Measurements from ENCODE around the gene UNCX. TPM values are rescaled to one million over a fixed set of nuclear protein-coding genes. Genes with fewer than 3 reads are reported as not detected.

UNCX gene
- total and polyA plus RNA-seq, 5 experiments from 2014 or later: not detected

DNA sequence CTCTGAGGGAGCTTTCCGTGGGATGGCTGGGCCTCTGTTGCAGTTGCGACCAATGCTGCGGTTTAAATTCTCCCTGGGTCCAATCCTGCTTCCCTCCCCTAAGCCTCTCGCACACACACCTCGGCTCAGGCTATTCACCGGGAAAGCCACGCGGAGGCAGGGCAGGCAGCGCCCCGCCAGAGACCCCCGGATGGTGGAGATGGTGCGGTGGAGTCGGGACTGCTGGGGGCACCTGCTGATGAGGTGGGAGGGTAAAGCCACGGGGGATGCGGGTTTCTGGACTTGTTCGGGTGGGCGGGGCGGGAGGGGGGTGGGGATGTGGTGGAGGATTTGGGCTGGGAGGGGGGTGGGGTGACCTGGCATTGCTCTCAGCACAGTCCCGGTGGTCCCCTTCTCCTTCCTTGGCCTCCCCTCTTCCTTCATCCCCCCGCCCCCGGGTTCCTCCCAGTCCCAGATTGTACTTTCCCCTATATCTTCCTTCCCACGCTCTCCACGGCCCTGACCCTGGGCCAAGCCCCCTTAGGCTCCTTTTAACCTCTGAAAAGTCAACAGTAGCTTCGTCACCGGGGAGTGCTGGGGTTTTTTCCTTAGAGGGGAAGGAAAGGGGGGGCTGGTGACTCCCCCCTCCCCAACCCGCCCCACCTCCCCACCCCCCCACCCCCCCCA lies 16.4 kb downstream of the UNCX start:
- Mint-ChIP-seq H3K4me3 (peak overlapping the region in 2 of 10 donors; percentile 24 to 51), H3K27ac (no peak overlapping the region), H3K4me1 (peaks cover 9 to 35% (median 17%) of the 10 kb centered on the region in 4 donors), H3K9me3 (no peaks in the 10 kb centered on the region), H3K27me3 (peaks cover 38 to 81% (median 54%) of the 10 kb centered on the region in 5 donors), H3K36me3 (peaks cover 0 to 12% (median 0%) of the 10 kb centered on the region in 3 donors)
- DNase-seq (no peak), ATAC-seq (no peak)
- POLR2A ChIA-PET: no interaction called here

DNA sequence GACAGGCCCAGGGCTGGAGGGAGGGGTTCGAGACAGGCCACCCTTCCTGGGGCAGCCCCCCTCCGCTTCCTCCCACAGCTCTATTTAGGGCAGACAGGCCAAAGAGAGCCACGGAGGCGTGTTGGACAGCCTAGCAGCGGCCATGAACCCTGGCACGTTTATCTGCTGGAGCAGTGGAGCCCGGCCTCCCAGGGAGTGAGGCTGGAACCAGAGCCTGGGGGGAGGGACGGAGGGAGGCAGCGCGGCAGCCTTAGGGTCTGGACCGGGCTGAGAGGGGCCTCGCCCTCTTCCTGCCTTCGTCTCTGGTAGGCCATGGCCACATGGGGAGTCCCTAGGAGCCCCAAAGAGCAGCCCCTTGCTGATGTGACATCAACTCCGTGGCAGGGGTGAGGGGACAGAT lies 17.1 kb downstream of the UNCX start:
- no peak for DNase-seq
- Mint-ChIP-seq H3K4me1 (peaks cover 9 to 35% (median 15%) of the 10 kb centered on the region in 4 donors), H3K27me3 (peaks cover 36 to 80% (median 49%) of the 10 kb centered on the region in 5 donors)

DNA sequence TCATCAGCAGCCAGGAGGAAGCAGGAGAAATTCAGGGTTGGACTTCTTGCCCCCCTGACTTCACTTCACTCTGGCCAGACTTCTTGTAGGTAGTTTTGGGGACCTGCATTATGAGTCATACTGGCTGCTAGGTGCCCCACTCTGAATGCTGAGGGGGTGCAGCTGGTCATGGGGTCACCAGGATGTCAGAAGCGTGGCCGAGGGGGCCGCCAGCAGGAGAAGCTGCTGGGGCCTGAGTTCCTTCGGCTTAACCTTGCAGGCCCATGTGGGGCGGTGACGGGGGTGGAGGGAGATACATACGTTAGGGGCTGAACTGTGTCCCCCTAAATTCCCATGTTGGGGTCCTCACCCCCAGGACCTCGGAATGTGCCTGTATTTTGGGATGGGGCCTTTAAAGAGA lies 18.2 kb downstream of the UNCX start:
- POLR2A ChIA-PET: no interaction called here
- Mint-ChIP-seq H3K27me3 (peaks cover 25 to 73% (median 43%) of the 10 kb centered on the region in 5 donors), H3K4me3 (no peak overlapping the region)

More for the DNA sequence above, 17.1 kb downstream of the UNCX start:
- POLR2A ChIA-PET: no interaction called here
- Mint-ChIP-seq H3K9me3 (no peaks in the 10 kb centered on the region), H3K4me3 (peak overlapping the region in 1 of 10 donors; percentile 4), H3K36me3 (peaks cover 0 to 12% (median 0%) of the 10 kb centered on the region in 3 donors), H3K27ac (no peak overlapping the region)
- no peak for ATAC-seq

DNA sequence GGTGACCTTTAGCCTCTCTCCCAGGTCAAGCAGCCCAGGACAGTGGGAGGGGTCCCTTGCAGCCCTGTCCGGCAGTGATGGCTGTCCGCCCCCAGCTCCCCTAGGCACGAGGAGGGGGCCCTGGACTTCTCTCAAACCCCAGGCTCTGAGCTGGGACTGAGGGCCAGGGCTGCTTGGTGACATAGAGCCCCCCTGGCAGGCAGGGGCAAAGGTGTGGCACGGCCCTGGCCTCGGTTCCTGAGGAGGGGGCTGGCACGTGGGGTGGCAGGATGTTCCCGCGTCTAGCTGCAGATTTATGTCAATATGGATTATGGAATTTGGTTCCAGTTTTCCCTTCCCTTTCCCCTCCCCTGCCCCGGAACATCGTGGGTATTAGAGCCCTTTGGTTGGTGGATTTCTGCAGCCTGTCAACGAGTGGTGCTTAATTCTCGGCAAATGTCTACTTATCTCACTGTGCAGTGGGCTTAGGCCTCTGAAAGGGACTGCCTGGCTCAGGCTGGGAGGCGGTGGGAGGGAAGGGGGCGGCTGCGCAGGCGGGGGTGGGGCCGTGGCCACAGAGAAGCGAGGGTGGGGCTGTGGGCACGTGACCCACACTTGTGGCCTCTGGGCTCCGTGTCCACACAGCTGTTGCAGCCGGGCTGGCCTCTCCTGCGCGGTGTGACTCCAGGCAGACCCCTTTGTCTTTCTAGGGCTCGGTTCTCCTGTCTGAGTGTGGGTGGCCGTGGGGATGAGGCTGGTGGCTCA lies 19.3 kb downstream of the UNCX start:
- POLR2A ChIA-PET: no interaction called here
- DNase-seq: no peak
- peaks cover 6 to 20% (median 12%) of the 10 kb centered on the region in 4 donors for H3K4me1 Mint-ChIP-seq
- no peak for ATAC-seq
- H3K27ac Mint-ChIP-seq: no peak overlapping the region
- peaks cover 22 to 73% (median 41%) of the 10 kb centered on the region in 5 donors for H3K27me3 Mint-ChIP-seq
- H3K4me3 Mint-ChIP-seq: no peak overlapping the region
- peaks cover 0 to 7% (median 0%) of the 10 kb centered on the region in 3 donors for H3K36me3 Mint-ChIP-seq
- no peaks in the 10 kb centered on the region for H3K9me3 Mint-ChIP-seq

More for the DNA sequence above, 18.2 kb downstream of the UNCX start:
- H3K36me3 Mint-ChIP-seq: peaks cover 0 to 7% (median 0%) of the 10 kb centered on the region in 3 donors
- no peak for ATAC-seq
- peak overlapping the region in 1 of 10 donors; percentile 51 for H3K27ac Mint-ChIP-seq
- DNase-seq: no peak
- no peaks in the 10 kb centered on the region for H3K9me3 Mint-ChIP-seq
- H3K4me1 Mint-ChIP-seq: peaks cover 9 to 29% (median 13%) of the 10 kb centered on the region in 4 donors

DNA sequence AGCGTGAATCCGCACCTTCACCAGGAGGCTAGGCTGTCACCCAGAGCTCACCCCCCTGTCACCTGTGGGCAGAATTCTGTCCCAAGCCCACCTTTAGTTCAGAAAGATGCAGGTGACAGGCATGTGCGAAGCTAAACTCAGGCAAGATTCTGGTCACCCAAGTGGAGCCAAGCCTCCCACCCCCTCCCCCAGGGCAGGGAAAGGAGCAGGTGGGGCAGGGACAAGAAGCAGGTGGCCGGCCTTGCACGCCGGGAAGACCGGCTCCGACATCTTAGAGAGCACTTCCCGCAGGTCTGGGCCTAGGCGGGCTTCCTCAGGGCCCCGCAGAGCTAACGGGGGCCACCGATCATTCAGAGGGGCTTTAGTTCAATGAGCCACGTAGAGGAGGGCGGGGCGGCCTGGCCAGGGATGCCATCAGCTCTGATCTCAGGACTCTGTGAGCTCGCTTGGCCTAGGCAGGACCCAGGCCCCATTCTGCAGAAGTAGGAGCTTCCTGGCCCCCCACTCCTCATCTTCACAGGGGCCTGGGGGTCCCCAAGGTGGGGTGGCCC lies 19.9 kb downstream of the UNCX start:
- no peak for ATAC-seq
- Mint-ChIP-seq H3K27me3 (peaks cover 22 to 77% (median 41%) of the 10 kb centered on the region in 5 donors), H3K4me1 (peaks cover 6 to 19% (median 12%) of the 10 kb centered on the region in 4 donors), H3K27ac (no peak overlapping the region), H3K4me3 (no peak overlapping the region), H3K9me3 (no peaks in the 10 kb centered on the region), H3K36me3 (peaks cover 0 to 7% (median 0%) of the 10 kb centered on the region in 3 donors)
- POLR2A ChIA-PET: no interaction called here
- no peak for DNase-seq

DNA sequence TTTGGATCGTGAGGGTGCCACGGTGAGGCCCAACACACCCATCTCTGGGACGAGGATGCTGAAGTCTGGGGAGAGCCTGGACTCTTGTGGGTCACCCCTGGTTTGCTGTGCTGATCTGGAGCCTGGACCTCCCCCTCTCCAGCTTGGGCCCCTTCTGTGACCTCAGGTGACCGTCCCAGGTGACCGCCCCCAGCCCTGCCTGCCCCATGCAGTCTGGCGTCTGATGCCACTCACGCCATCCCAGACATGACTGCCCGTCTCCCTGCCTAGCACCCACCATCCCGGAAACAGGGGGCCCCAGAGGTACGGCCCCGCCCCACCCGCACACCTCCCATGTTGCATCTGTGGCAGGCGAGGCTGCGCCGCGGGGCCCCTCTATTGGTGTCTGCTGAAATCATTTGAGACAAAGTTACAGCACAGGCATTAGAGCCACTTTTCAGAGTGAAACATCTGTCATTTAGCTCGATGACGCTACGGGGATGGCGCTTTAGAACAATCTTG lies 21.1 kb downstream of the UNCX start:
- no peak overlapping the region for H3K4me3 Mint-ChIP-seq
- peaks cover 2 to 8% (median 5%) of the 10 kb centered on the region in 4 donors for H3K4me1 Mint-ChIP-seq
- DNase-seq: no peak
- no peaks in the 10 kb centered on the region for H3K9me3 Mint-ChIP-seq
- POLR2A ChIA-PET: no interaction called here
- ATAC-seq: peak in 1 of 2 donors; percentile 23
- no peak overlapping the region for H3K27ac Mint-ChIP-seq
- peaks cover 0 to 4% (median 0%) of the 10 kb centered on the region in 3 donors for H3K36me3 Mint-ChIP-seq
- H3K27me3 Mint-ChIP-seq: peaks cover 18 to 66% (median 34%) of the 10 kb centered on the region in 5 donors

DNA sequence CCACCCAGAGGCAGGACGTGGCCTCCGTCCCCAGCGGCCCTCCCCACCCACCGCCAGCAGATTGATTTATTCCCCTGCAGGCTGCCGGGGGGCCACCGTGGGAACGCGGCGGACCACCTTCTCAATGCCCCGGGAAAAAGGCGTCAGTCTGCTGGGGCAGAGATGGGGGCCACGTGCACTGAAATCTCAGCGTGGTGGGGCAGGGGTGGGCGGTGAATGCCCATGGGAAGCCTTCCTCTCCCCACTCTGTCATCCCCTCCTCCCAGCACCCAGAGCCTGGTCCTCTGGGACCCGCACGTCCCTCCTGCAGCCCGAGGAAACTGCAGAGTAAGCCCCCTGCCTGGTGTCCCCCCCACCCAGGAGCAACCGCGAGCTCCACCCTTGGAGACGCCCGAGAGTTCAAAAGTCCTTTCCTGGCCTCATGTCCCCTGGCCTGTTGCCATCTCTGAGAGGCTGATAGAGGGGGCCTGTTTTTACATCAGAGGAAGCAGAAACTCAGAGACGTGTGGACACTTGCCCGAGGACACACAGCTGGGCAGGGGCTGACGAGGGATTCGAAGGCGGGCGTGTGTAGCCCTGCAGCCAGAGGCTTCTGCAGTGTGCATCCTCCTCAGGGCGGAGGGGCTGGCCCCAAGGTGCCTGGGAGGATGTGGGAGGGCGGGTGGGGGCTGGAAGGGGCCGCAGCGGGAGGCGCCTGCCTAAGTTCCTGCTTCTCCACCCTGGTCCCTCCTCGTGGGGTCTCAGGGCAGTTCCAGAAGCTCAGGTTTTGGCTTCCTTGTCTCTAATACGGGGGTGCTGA lies 21.8 kb downstream of the UNCX start:
- H3K27me3 Mint-ChIP-seq: peaks cover 18 to 59% (median 34%) of the 10 kb centered on the region in 5 donors
- H3K9me3 Mint-ChIP-seq: no peaks in the 10 kb centered on the region
- DNase-seq: no peak
- ATAC-seq: no peak
- peaks cover 0 to 4% (median 0%) of the 10 kb centered on the region in 3 donors for H3K36me3 Mint-ChIP-seq
- POLR2A ChIA-PET: no interaction called here
- no peak overlapping the region for H3K27ac Mint-ChIP-seq
- H3K4me1 Mint-ChIP-seq: peaks cover under 1 to 6% (median 2%) of the 10 kb centered on the region in 4 donors
- no peak overlapping the region for H3K4me3 Mint-ChIP-seq

DNA sequence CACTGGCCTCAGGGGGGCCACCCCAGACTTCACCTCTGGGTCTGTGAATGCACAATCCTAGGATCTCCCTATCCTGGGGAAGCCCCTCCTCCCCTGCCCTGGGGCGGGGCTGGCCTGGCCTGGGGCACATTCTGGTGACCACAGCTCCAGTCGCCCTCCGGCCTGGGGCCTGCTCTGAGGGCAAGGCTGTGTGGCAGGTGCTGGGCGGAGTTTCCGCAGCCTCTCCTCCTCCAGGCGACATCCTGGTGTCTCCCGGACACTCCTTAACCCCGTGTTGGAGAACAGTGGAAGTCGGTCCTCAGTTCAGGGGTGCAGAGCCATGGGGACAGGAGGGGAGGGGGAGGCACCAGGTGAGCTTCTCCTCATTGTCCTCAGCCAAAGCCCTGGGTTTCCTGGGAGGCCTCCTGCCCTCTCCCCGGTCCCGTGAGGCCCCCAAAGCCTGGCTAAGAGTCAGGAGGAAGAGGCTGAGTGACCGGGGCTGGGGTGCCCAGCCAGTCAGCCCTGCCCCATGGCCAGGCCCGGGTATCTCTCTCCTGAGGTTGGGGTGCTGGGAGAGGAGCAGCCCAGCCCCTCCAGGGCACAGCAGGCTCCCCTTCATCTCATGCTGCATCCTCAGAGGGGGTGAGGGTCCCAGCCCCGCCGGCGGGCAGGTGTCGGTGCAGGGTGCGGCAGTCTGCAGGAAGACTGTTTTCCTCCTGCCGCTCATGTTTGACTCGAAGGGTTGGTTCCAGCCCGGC lies 22.6 kb downstream of the UNCX start:
- ATAC-seq: no peak
- POLR2A ChIA-PET: no interaction called here
- H3K27me3 Mint-ChIP-seq: peaks cover 14 to 57% (median 28%) of the 10 kb centered on the region in 5 donors

DNA sequence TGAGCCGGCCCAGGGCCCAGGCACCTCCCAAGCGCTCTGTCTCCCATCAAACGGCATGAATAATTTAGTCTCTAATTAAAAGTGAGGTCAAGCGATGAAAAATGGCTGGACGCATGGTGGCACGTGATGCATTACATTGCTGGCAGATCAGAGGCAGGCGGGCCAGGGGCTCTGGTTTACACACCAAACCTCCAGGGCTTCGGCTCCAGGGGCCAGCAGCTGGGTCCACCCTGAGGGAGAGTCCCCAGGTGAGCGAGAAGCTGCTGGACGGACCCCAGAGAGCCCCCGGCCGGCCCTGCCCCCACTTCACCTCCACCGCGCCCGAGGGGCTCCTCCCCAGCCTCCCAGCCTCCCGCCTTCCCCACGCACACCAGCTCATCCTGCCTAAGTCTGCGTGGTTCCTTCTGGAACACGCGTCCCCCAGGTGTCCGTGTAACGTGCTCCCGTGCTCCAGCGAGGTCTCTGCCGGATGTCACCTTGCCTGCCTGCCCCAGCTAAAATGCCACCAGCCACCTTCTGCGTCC lies 23.2 kb downstream of the UNCX start:
- H3K9me3 Mint-ChIP-seq: no peaks in the 10 kb centered on the region
- DNase-seq (no peak), ATAC-seq (no peak)
- H3K27me3 Mint-ChIP-seq: peaks cover 17 to 55% (median 28%) of the 10 kb centered on the region in 5 donors
- H3K27ac Mint-ChIP-seq: no peak overlapping the region
- H3K36me3 Mint-ChIP-seq: peaks cover 0 to 4% (median 0%) of the 10 kb centered on the region in 3 donors
- POLR2A ChIA-PET: no interaction called here
- H3K4me1 Mint-ChIP-seq: peaks cover 0 to 3% (median under 1%) of the 10 kb centered on the region in 4 donors
- H3K4me3 Mint-ChIP-seq: no peak overlapping the region

More for the DNA sequence above, 22.6 kb downstream of the UNCX start:
- no peak for DNase-seq
- no peak overlapping the region for H3K4me3 Mint-ChIP-seq
- H3K9me3 Mint-ChIP-seq: no peaks in the 10 kb centered on the region
- peaks cover 0 to 4% (median 0%) of the 10 kb centered on the region in 3 donors for H3K36me3 Mint-ChIP-seq
- peaks cover 0 to 3% (median under 1%) of the 10 kb centered on the region in 4 donors for H3K4me1 Mint-ChIP-seq
- no peak overlapping the region for H3K27ac Mint-ChIP-seq

DNA sequence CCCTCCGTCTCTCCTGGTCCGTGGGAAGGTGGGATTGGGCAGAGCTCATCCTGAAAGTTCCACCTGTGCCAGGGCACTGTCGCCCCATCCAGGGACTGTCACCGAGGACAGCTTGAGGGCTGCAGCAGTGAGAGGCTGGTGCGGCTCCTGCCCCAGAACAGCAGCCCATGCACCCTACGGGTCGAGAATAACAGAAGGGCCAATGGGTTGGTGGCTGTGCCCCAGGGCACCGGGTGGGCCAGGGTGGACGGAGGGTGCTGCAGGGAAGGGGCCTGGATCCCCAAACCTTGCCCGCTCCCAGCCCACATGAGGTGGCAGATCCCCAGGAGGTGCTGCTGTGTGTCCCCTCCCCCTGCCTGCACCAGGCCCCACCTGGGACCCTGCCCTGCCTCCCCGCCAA lies 23.9 kb downstream of the UNCX start:
- H3K4me1 Mint-ChIP-seq: peaks cover 0 to 3% (median under 1%) of the 10 kb centered on the region in 4 donors
- H3K9me3 Mint-ChIP-seq: no peaks in the 10 kb centered on the region
- H3K27me3 Mint-ChIP-seq: peaks cover 11 to 53% (median 26%) of the 10 kb centered on the region in 5 donors
- POLR2A ChIA-PET: no interaction called here
- no peak overlapping the region for H3K27ac Mint-ChIP-seq
- H3K36me3 Mint-ChIP-seq: peaks cover 0 to 2% (median 0%) of the 10 kb centered on the region in 3 donors
- DNase-seq: no peak
- H3K4me3 Mint-ChIP-seq: no peak overlapping the region
- ATAC-seq: no peak

DNA sequence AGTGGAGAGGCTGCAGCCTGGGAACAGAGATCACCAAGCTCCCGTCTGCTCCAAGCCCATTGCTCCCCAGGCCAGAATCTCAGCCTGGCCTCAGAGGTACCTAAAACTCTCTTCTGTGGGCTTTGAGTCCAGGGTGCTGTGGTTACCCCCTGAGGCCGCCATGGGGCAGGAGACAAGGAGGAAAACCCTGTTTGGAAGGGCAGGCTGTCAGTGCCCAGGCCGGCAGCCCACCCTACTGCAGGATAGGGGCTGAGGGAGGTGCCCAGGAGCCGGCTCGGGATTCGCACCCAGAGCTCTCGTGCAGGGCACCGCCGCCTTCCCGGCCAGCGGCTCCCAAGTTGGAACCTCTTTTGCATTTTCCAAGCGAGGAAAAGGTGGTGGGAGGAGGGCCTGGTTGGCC lies 24.5 kb downstream of the UNCX start:
- Mint-ChIP-seq H3K4me3 (no peak overlapping the region), H3K4me1 (peaks cover 0 to 3% (median under 1%) of the 10 kb centered on the region in 4 donors), H3K27ac (no peak overlapping the region), H3K27me3 (peaks cover 10 to 55% (median 28%) of the 10 kb centered on the region in 5 donors), H3K9me3 (no peaks in the 10 kb centered on the region), H3K36me3 (peaks cover 0 to 2% (median 0%) of the 10 kb centered on the region in 3 donors)
- no peak for DNase-seq
- no peak for ATAC-seq
- POLR2A ChIA-PET: no interaction called here

Data from naive thymus-derived CD8-positive, alpha-beta T cell (primary cell).